Mucosa of rectum (tissue), 2 donors: ENCODE data around the gene TRAPPC4.
"Not testable (repeated sequence)": the region's sequence is repeated elsewhere in the genome, so short reads cannot be mapped to it uniquely, and the experiment has no call there.

ENCODE experiments used
- H3K27ac ChIP-seq, 2 donors: one replicate each; pipeline ENCODE4 v1.7.0; 2013; ENCODE audit warnings: inconsistent platforms in 2 of 2, low read depth in 2 of 2, low read length in 2 of 2
- H3K27me3 ChIP-seq, 2 donors: one replicate each; pipeline ENCODE4 v1.7.0; 2013; ENCODE audit warnings: low read length in 2 of 2; ENCODE audit not compliant: control insufficient read depth in 2 of 2, insufficient read depth in 2 of 2
- H3K36me3 ChIP-seq, 2 donors: one replicate each; pipeline ENCODE4 v1.7.0; 2013; ENCODE audit warnings: low read length in 2 of 2; ENCODE audit not compliant: control insufficient read depth in 2 of 2, insufficient read depth in 2 of 2
- H3K4me1 ChIP-seq, 2 donors: one replicate each; pipeline ENCODE4 v1.7.0; 2013; ENCODE audit warnings: low read length in 2 of 2, mild to moderate bottlenecking in 1 of 2; ENCODE audit not compliant: control insufficient read depth in 2 of 2, insufficient read depth in 2 of 2
- H3K4me3 ChIP-seq, 2 donors: one replicate each; pipeline ENCODE4 v1.7.0; 2013; ENCODE audit warnings: low read length in 2 of 2
- H3K9ac ChIP-seq, 2 donors: one replicate each; pipeline ENCODE4 v1.7.0; 2013; ENCODE audit warnings: low read length in 2 of 2, low read depth in 1 of 2, mild to moderate bottlenecking in 1 of 2
- H3K9me3 ChIP-seq, 2 donors: one replicate each; pipeline ENCODE4 v1.7.0; 2013; ENCODE audit warnings: low read length in 2 of 2; ENCODE audit not compliant: control insufficient read depth in 2 of 2
- donor health status: healthy.
- donor health status: Normal muscosa, but diverticular disease.

TRAPPC4 gene

DNA sequence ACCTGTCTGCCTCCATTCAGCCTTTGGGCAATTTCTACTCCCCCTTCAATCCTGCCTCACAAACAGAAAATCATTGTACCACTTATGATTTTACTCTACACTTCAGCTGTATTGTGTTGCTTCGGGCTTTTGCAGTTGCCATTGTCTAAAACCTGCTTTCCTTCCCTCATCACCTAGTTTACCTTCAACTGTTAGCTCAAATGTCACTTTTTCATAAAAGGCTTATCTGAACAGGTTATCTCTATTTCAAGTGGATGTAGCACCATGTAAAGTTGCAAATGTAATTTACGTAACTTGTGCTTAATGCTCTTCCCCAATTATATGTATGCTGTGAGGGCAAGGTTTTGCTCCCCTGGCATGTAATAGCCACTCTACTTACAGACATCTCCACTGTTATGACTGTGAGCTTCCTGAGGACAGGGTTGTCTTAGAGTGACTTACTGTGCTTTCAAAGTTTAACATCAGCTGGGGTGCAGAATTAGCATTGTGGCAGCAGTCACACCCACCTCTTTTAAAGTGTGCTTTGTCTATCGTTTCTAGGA, 5.9 kb upstream of the TRAPPC4 start:
- peaks cover 46 to 56% of the 10 kb centered on the region in 2 donors for H3K36me3 ChIP-seq
- no peak overlapping the region for H3K9ac ChIP-seq
- H3K27ac ChIP-seq = no peak overlapping the region
- H3K4me1 ChIP-seq = peaks cover 5 to 13% of the 10 kb centered on the region in 2 donors
- H3K9me3 ChIP-seq = no peaks in the 10 kb centered on the region
- no peak overlapping the region for H3K4me3 ChIP-seq
- H3K27me3 ChIP-seq = no peaks in the 10 kb centered on the region

DNA sequence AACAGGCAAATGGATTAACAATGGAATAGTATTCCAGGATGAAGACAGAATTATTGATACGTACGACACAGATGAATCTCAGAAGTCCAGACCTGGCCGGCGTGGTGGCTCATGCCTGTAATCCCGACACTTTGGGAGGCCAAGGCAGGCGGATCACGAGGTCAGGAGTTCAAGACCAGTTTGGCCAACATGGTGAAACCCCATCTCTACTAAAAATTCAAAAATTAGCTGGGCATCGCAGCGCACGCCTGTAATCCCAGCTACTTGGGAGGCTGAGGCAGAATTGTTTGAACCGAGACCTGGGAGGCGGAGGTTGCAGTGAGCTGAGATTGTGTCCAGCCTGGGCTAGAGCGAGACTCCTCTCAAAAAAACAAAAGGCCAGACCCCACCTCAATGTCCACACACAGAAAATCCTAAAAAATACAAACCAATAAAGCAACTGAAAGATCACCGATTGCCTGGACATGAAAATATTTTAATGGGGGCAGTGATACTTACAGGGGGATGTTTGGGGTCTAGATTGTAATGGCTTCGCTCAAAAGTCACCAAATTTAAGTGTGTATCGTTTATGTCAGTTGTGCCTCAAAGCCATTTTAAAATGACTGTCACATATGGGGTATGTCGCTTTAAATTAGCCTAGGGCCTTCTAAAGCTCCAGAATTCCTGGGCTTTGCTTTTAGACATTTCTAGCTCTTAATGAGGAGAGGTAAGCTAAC, 4.2 kb upstream of the TRAPPC4 start:
- Histone ChIP-seq H3K9ac (no peak overlapping the region), H3K9me3 (no peaks in the 10 kb centered on the region), H3K27ac (no peak overlapping the region), H3K4me3 (no peak overlapping the region), H3K4me1 (peaks cover 9 to 13% of the 10 kb centered on the region in 2 donors), H3K27me3 (no peaks in the 10 kb centered on the region), H3K36me3 (peaks cover 42 to 54% of the 10 kb centered on the region in 2 donors)

DNA sequence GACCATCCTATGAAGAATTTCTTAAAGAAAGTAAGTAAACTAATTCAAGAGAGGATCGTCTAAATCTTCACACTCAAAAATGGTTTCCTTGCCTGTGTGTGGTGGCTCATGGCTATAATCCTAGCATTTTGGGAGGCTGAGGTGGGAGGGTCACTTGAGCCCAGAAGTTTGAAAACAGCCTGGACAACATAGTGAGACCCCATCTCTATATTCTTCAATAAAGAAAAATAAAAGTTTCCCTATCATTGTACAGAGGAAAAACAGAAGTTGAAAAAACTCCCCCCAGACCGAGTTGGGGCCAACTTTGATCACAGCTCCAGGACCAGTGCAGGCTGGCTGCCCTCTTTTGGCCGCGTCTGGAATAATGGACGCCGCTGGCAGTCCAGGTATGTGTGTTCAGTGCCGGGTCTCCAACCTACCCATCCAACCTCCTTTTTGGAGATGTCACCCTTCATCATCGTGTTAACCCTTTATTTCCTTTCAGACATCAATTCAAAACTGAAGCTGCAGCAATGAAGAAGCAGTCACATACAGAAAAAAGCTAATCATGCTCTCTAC, 3.4 kb upstream of the TRAPPC4 start:
- Histone ChIP-seq H3K9ac (no peak overlapping the region), H3K27me3 (no peaks in the 10 kb centered on the region), H3K4me1 (peaks cover 14 to 19% of the 10 kb centered on the region in 2 donors), H3K9me3 (no peaks in the 10 kb centered on the region), H3K4me3 (no peak overlapping the region), H3K36me3 (peaks cover 42 to 54% of the 10 kb centered on the region in 2 donors), H3K27ac (no peak overlapping the region)

DNA sequence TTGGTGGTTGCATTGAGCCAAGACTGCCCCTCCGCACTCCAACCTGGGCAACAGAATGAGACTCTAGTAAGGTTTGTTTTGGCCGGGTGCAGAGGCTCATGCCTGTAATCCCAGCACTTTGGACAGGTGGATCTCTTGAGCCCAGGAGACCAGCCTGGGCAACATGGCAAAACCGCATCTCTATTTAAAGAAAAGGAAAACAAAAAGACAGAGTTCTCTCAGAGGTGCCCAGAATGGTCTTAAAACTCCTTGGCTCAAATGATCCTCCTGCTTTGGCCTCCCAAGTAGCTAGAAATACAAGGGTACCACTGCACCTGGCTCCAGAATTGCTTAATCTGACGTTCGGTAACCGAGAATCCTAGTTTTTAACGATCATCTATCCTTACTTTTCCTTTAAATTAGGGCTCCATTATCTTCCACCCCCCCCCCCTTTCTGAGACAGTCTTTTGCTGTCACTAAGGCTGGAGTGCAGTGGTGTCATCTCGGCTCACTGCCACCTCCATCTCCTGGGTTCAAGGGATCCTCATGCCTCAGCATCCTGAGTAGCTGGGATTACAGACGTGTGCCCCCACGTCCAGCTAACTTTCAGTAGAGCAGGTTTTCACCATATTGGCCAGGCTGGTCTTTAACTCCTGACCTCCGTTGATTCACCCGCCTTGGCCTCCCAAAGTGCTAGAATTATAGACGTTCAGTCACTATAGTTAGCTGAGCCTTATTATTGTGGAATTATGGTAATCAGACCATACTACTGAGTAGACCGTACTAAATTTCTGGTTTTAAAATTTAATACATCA, 2.2 kb upstream of the TRAPPC4 start:
- Histone ChIP-seq H3K36me3 (peaks cover 37 to 48% of the 10 kb centered on the region in 2 donors), H3K9me3 (no peaks in the 10 kb centered on the region), H3K9ac (peak overlapping the region in 1 of 2 donors; percentile 14), H3K4me1 (peaks cover 22 to 26% of the 10 kb centered on the region in 2 donors), H3K27ac (no peak overlapping the region), H3K4me3 (peak overlapping the region in 1 of 2 donors; percentile 98), H3K27me3 (no peaks in the 10 kb centered on the region)

DNA sequence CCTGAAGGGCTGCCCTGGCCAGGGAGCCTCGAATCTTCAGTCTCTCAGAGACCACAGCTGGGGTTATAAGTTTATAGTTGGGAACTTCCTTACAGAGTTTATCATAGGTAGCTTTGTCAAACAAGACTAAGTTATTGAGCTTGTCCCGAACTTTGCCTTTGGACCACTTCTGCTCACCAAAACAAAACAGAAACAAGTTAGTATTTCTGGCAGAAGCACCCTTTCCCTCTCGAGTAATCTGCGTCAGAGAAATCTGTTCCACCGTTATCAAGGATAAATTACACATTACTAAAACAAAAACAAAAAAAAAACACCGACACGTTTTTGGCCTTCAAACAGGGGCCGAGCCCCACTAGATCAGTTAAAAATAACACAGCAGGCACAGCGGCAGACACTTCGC, 1.2 kb upstream of the TRAPPC4 start:
- Histone ChIP-seq H3K9ac (peak overlapping the region; percentile 94 to 98), H3K4me1 (peaks cover 29 to 32% of the 10 kb centered on the region in 2 donors), H3K27ac (peak overlapping the region; percentile 99), H3K4me3 (peak overlapping the region; percentile 98), H3K36me3 (peaks cover 29 to 48% of the 10 kb centered on the region in 2 donors)
- not testable (repeated sequence) for H3K27me3 ChIP-seq, H3K9me3 ChIP-seq

DNA sequence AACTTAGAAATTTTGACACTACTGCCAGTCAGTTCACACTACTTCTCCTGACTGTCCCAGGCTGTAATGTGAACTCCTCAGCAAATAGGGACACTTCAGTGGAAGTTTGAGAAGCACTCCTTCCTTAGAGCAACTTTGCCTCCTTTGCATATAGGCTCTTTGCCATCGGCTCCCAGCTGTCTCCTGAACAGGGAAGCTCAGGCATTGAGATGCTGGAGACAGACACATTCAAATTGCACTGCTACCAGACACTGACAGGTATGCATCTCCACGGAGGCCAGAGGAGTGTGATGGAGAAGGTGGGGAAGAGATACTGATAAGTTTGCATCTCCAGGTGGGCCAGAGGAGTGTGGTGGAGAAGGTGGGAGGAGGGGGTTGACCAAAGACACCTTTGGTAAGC, 1.4 kb downstream of the TRAPPC4 start:
- Histone ChIP-seq H3K4me3 (peak overlapping the region; percentile 98), H3K27ac (peak overlapping the region in 1 of 2 donors; percentile 32), H3K4me1 (peaks cover 29 to 39% of the 10 kb centered on the region in 2 donors), H3K27me3 (no peaks in the 10 kb centered on the region), H3K36me3 (peaks cover 30 to 52% of the 10 kb centered on the region in 2 donors), H3K9me3 (no peaks in the 10 kb centered on the region), H3K9ac (peak overlapping the region; percentile 11 to 44)

DNA sequence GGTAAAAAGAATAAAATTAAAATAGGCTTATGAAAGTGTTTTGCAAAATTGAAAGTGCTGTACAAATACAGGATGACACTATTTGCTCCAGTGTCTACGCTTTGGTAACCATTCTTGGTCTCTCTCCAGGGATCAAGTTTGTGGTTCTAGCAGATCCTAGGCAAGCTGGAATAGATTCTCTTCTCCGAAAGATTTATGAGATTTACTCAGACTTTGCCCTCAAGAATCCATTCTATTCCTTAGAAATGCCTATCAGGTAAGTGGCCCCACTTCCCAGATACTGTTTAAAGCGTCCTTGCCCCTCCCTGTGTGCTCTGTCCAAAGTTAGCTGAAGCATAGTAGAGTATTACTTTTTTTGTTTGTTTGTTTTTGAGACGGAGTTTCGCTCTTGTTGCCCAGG, 3.1 kb downstream of the TRAPPC4 start:
- Histone ChIP-seq H3K27me3 (no peaks in the 10 kb centered on the region), H3K4me1 (peaks cover 29 to 40% of the 10 kb centered on the region in 2 donors), H3K9me3 (no peaks in the 10 kb centered on the region), H3K9ac (no peak overlapping the region), H3K4me3 (peak overlapping the region; percentile 2 to 6), H3K27ac (peak overlapping the region; percentile 11 to 68), H3K36me3 (peaks cover 25 to 51% of the 10 kb centered on the region in 2 donors)

DNA sequence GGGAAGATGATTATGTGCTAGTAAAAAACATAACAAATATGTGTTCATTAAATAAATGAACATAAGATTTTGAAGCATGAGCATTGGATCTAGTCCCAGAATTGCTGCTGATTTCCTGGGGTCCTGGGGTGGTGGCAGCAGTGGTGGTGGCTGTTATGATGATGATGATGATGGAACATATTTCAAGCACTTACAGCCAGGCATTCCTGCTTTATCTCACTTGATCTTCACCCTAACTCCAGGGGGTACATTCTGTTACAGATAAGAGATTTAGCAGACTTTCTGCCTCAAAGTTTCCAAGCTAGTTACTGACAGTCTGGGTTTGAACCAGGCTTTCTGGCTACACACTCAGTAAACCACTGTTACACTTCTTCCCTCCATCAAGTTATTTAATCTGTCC, 5.2 kb downstream of the TRAPPC4 start:
- no peak overlapping the region for H3K9ac ChIP-seq
- no peak overlapping the region for H3K4me3 ChIP-seq
- H3K27me3 ChIP-seq = no peaks in the 10 kb centered on the region
- H3K27ac ChIP-seq = no peak overlapping the region
- peaks cover 31 to 50% of the 10 kb centered on the region in 2 donors for H3K36me3 ChIP-seq
- peaks cover 41 to 55% of the 10 kb centered on the region in 2 donors for H3K4me1 ChIP-seq
- H3K9me3 ChIP-seq = no peaks in the 10 kb centered on the region

DNA sequence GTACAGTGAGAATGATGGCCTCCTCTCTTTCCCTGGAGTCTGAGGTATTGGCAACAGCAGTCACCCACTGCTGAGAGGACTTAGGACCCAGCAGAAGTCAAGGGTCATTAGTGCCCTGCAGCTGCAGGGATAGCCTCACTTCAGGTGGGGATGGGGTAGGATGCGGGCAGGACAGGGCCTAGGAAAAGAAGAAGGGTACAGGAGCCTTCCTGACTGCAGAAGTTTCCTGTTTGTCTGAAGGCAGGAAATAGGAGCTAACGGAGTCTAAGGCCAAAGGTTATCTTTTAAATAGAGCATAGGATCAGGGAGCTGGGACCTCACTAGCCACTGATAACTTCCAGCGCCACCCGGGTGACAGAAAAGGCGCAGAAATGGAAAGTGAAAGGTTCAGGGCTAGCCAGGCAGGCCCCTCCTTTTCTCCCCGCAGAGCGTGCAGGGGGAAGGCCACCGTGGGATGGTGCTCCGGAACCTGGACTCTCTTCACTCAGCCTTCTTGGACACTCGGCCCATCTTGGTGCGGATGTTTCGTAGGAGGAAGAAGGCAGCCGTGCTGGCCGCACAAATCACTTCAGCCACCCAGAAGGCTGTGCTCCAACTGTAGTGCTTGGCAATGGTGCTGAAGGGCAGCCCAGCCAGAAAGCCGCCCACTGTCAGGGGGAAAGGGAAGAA, 6.0 kb downstream of the TRAPPC4 start:
- peaks cover 31 to 50% of the 10 kb centered on the region in 2 donors for H3K36me3 ChIP-seq
- no peak overlapping the region for H3K27ac ChIP-seq
- no peaks in the 10 kb centered on the region for H3K9me3 ChIP-seq
- no peaks in the 10 kb centered on the region for H3K27me3 ChIP-seq
- H3K4me3 ChIP-seq = no peak overlapping the region
- H3K9ac ChIP-seq = no peak overlapping the region
- H3K4me1 ChIP-seq = peaks cover 49 to 60% of the 10 kb centered on the region in 2 donors
